Measurements from ENCODE around the gene SCFD1. TPM values are rescaled to one million over a fixed set of nuclear protein-coding genes. Genes with fewer than 3 reads are reported as not detected.

The SCFD1 gene
- total RNA-seq, 1 donor from 2014 or later: 68.8 TPM

DNA sequence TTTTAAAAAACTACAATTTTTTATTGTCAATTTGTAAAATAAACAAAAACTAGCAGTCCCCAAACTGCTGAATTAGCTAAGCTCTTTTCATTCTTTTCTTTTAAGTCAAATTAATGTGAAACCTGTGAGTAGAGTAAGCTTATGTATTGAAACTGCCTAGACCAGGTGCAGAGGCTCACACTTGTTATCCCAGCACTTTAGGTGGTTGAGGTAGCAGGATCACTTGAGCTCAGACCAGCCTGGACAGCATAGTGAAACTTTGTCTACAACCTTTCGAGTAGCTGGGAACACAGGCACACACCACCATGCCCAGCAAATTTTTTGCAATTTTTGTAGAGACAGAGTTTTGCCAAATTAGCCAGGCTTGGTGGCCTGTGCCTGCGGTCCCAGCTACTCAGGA is 26.4 kb downstream of the SCFD1 start:
- H3K36me3 Mint-ChIP-seq: peaks cover 56% of the 10 kb centered on the region
- no peak overlapping the region for H3K4me3 Mint-ChIP-seq

DNA sequence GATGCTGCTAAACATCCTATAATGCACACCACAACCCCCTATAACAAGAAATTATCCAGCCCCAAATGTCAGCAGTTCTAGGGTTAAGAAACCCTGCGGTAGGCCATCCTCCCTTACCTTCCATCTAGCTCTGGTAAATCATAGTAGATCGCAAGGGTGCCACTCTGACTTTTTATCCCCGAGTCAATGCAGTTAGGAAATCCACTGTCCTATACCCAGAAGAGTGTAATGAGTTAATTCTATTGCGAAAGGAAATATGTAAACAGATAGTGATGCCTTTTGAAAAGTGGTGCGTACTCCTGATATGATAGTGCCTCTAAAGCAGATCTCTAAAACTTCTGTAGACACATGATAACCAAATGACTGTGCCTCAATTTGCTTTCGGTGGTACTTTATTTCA is 29.8 kb downstream of the SCFD1 start:
- Mint-ChIP-seq H3K4me3 (no peak overlapping the region), H3K27me3 (no peaks in the 10 kb centered on the region), H3K36me3 (peaks cover 27% of the 10 kb centered on the region), H3K9me3 (no peaks in the 10 kb centered on the region), H3K27ac (no peak overlapping the region), H3K4me1 (ENCODE audit: unreplicated experiment) (no peaks in the 10 kb centered on the region)
- no peak for DNase-seq (ENCODE audit: extremely low spot score, unreplicated experiment)
- TF ChIP-seq, protein P1, sequence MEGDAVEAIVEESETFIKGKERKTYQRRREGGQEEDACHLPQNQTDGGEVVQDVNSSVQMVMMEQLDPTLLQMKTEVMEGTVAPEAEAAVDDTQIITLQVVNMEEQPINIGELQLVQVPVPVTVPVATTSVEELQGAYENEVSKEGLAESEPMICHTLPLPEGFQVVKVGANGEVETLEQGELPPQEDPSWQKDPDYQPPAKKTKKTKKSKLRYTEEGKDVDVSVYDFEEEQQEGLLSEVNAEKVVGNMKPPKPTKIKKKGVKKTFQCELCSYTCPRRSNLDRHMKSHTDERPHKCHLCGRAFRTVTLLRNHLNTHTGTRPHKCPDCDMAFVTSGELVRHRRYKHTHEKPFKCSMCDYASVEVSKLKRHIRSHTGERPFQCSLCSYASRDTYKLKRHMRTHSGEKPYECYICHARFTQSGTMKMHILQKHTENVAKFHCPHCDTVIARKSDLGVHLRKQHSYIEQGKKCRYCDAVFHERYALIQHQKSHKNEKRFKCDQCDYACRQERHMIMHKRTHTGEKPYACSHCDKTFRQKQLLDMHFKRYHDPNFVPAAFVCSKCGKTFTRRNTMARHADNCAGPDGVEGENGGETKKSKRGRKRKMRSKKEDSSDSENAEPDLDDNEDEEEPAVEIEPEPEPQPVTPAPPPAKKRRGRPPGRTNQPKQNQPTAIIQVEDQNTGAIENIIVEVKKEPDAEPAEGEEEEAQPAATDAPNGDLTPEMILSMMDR (conservative IDR thresholded peaks at IDR 0.05): no peak

More for the DNA sequence above, 26.4 kb downstream of the SCFD1 start:
- DNase-seq (ENCODE audit: extremely low spot score, unreplicated experiment): no peak
- Mint-ChIP-seq H3K9me3 (peaks cover 7% of the 10 kb centered on the region), H3K27ac (no peak overlapping the region), H3K4me1 (ENCODE audit: unreplicated experiment) (no peaks in the 10 kb centered on the region), H3K27me3 (no peaks in the 10 kb centered on the region)
- TF ChIP-seq, protein P1 (conservative IDR thresholded peaks at IDR 0.05): no peak

DNA sequence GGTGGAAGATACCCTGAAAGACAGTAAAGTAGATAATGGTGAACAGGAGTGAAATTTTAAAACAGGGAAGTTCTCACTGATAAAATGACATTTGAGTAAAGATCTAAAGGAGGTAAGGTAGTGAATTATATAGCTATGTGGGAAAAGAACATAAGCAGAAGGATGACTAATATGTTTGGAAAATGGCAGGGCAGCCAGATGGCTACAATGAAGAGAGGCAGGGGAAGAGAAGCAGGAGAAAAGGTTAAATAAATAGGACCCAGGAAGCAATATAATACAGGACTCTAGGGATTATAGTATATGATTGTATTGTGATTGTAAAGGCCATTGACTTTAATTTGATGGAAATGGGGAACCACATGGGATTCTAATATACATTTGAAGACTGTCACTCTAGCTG is 33.0 kb downstream of the SCFD1 start:
- no peak overlapping the region for H3K4me3 Mint-ChIP-seq
- H3K4me1 Mint-ChIP-seq (ENCODE audit: unreplicated experiment): no peaks in the 10 kb centered on the region
- TF ChIP-seq, protein P1 (conservative IDR thresholded peaks at IDR 0.05): no peak
- no peak for DNase-seq (ENCODE audit: extremely low spot score, unreplicated experiment)
- H3K36me3 Mint-ChIP-seq: peaks cover 22% of the 10 kb centered on the region
- no peaks in the 10 kb centered on the region for H3K27me3 Mint-ChIP-seq
- H3K27ac Mint-ChIP-seq: no peak overlapping the region
- H3K9me3 Mint-ChIP-seq: no peaks in the 10 kb centered on the region

DNA sequence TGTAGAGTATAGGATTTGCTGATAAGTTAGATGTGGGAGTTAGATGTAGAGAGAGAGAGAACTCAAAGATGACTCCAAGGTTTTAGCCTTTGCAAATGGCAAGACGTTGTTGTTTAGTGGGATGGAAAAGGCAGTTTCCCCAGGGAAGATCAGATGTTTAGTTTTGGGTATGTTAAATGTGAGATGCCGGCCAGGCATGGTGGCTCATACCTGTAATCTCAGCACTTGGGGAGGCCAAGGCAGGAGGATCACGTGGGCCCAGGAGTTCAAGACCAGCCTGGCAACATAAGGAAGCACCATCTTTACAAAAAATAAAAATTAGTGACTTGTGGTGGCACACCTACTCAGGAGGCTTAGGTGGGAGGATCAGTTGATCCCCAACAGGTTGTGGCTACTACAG is 33.5 kb downstream of the SCFD1 start:
- Mint-ChIP-seq H3K4me1 (ENCODE audit: unreplicated experiment) (no peaks in the 10 kb centered on the region), H3K4me3 (no peak overlapping the region), H3K9me3 (no peaks in the 10 kb centered on the region), H3K27ac (no peak overlapping the region), H3K36me3 (peaks cover 24% of the 10 kb centered on the region), H3K27me3 (no peaks in the 10 kb centered on the region)
- TF ChIP-seq, protein P1 (conservative IDR thresholded peaks at IDR 0.05): no peak
- no peak for DNase-seq (ENCODE audit: extremely low spot score, unreplicated experiment)

DNA sequence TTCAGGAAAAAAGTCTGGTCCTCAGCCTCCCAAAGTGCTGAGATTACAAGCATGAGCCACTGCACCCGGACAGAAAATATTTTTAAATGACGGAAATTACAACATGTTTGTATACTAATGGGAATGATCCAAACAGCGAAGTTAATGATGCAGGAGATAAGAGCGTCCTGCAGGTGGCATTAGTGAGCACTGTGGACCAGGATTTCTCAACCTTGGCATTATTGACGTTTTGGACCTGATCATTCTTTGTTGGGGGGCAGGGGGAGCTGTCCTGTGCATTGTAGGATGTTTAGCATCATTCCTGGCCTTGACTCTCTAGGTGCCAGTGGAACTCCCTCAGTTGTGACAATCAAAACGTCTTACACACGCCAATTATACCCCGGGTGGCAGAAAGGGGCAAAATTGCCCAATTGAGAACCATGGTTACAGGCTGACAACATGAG is 34.1 kb downstream of the SCFD1 start:
- Mint-ChIP-seq H3K27me3 (no peaks in the 10 kb centered on the region), H3K36me3 (peaks cover 25% of the 10 kb centered on the region), H3K9me3 (no peaks in the 10 kb centered on the region), H3K4me1 (ENCODE audit: unreplicated experiment) (no peaks in the 10 kb centered on the region), H3K4me3 (no peak overlapping the region), H3K27ac (no peak overlapping the region)
- no peak for DNase-seq (ENCODE audit: extremely low spot score, unreplicated experiment)
- TF ChIP-seq, protein P1 (conservative IDR thresholded peaks at IDR 0.05): peak; percentile 78

DNA sequence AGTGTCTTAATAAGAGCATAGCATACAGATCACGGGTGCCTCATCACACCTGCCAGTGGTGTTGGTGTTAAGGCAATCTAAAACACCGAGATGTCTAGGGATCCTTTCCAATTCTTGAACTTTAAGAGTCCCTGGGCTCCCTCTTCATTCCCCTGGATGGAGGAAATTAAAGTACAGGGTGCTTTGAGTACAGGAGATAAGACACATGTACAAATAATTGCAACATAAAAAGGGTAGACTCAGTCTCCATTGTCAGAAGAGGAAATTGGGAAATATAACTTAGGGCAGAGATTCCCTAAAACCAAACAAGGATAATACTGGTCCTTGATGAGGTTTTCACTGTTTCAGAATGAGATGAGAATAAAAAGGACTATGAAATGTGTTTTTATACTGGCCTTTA is 34.9 kb downstream of the SCFD1 start:
- Mint-ChIP-seq H3K27ac (no peak overlapping the region), H3K9me3 (no peaks in the 10 kb centered on the region), H3K4me3 (no peak overlapping the region), H3K4me1 (ENCODE audit: unreplicated experiment) (no peaks in the 10 kb centered on the region), H3K27me3 (no peaks in the 10 kb centered on the region), H3K36me3 (peaks cover 23% of the 10 kb centered on the region)
- DNase-seq (ENCODE audit: extremely low spot score, unreplicated experiment): no peak
- TF ChIP-seq, protein P1 (conservative IDR thresholded peaks at IDR 0.05): no peak

All from type B pancreatic cell (in vitro differentiated cells).